Heart left ventricle (tissue), 16 donors: Measurements from ENCODE around the gene CST4. TPM values are rescaled to one million over a fixed set of nuclear protein-coding genes. Genes with fewer than 3 reads are reported as not detected.
"Not testable (repeated sequence)": the region's sequence is repeated elsewhere in the genome, so short reads cannot be mapped to it uniquely, and the experiment has no call there.

Experiments
- ATAC-seq, 4 donors: fragments of 200-7000 bp; cut with Tn5 transposase; one replicate each; pipeline ENCODE4 v1.9.1; 2020 to 2022; ENCODE audit warnings: moderate library complexity in 4 of 4, mild to moderate bottlenecking in 3 of 4, moderate number of reproducible peaks in 1 of 4
- DNase-seq, 5 donors: peaks; one replicate each; pipeline ENCODE4 v3.0.0-alpha.2; 2020
- H3K27ac ChIP-seq, 12 donors: fragments of 200-600 bp; sonication (generic) in 4 of 12; one replicate each; pipeline versions ENCODE4 v1.5.0 to v1.8.0; 2016 to 2022; ENCODE audit warnings: mild to moderate bottlenecking in 2 of 12
- H3K27me3 ChIP-seq, 9 donors: fragments of 200-600 bp; sonication (generic) in 2 of 9; one replicate each; pipeline versions ENCODE4 v1.5.1 to v1.8.0; 2016 to 2022; ENCODE audit warnings: mild to moderate bottlenecking in 3 of 9
- H3K36me3 ChIP-seq, 9 donors: fragments of 200-600 bp; sonication (generic) in 2 of 9; one replicate each; pipeline versions ENCODE4 v1.5.0 to v1.8.0; 2018 to 2022; ENCODE audit warnings: mild to moderate bottlenecking in 2 of 9
- H3K4me1 ChIP-seq, 12 donors: fragments of 200-600 bp; sonication (generic) in 4 of 12; one replicate each; pipeline versions ENCODE4 v1.5.0 to v1.8.0; 2016 to 2022; ENCODE audit warnings: mild to moderate bottlenecking in 3 of 12
- H3K4me3 ChIP-seq, 12 donors: fragments of 200-600 bp; sonication (generic) in 4 of 12; one replicate each; pipeline versions ENCODE4 v1.5.0 to v1.8.0; 2017 to 2022; ENCODE audit warnings: mild to moderate bottlenecking in 9 of 12, moderate library complexity in 4 of 12
- H3K9me3 ChIP-seq, 12 donors: fragments of 200-600 bp; sonication (generic) in 4 of 12; one replicate each; pipeline versions ENCODE4 v1.5.0 to v1.8.0; 2016 to 2022; ENCODE audit warnings: mild to moderate bottlenecking in 1 of 12
- POLR2A ChIP-seq, 2 donors: fragments of 450-650 bp; IDR thresholded peaks; one replicate each; pipeline ENCODE4 v1.6.1; 2017; ENCODE audit warnings: antibody characterized with exemption in 2 of 2, mild to moderate bottlenecking in 2 of 2, moderate library complexity in 2 of 2
- WGBS, 4 donors: extraction: QIAGEN DNeasy Blood & Tissue Kit in 2 of 4; methylation state at CpG; one replicate each; pipeline versions ENCODE4 v1.1.5 to v1.1.7; 2013 to 2018; 5-methylcytosine and 5-hydroxymethylcytosine counted together
- intact Hi-C, 10 donors: fragments of 100-400 bp; cut with DNase I; formaldehyde crosslinking; loops; one replicate each; pipeline versions ENCODE4 v1.11.1 to v1.14.2; 2022
- polyA plus RNA-seq, 2 donors: library from polyadenylated mRNA; stranded (reverse); fragments of 200-250 nt; gene quantifications; one replicate each; pipeline ENCODE4 v1.2.3, GENCODE V29; 2013
- total RNA-seq, 9 donors: library from RNA; depleted of rRNA in 2 of 9; stranded (reverse); fragments of >200 nt in 2 of 9; fragmentation: NEBNext Ultra II Directional in 3 of 9; extraction: Animal tissue kit (Norgen Biotek cat#: 25700) in 3 of 9; gene quantifications; one replicate each; pipeline versions ENCODE4 v1.1.0 to v1.2.4, GENCODE V29; 2016 to 2023
- TF ChIP-seq, protein P1 (sequence below), 12 donors: fragments of 200-600 bp; sonication (generic) in 4 of 12; IDR thresholded peaks; one replicate each; pipeline versions ENCODE4 v1.5.0 to v1.8.0; 2018 to 2022; ENCODE audit warnings: antibody characterized with exemption in 12 of 12, mild to moderate bottlenecking in 5 of 12
- donor health status: ischemic (EF 13 %, LVEDD 7.1; RV severe dilation, severe dysfunction).
- donor health status: healthy with polysubstance abuse.
- donor health status: DM: no; HTN: yes; CAD: no.
- donor health status: DM: no; HTN: no; CAD: no.
- donor health status: ischemic (EF 25% LVEDD 6.9; RV normal size, moderate dysfunction).
- donor health status: ischemic (EF 25% LVEDD 5.7; RV mildly dilated, moderate dysfunction).
- donor health status: healthy.
- donor health status: DM: yes; HTN: yes; CAD: no.
- donor health status: ischemic (EF 35%, LVEDD 5.7; RV mildly dilated, moderate dysfunction).
- donor health status: nonischemic (EF 11% LVEDD 7.7; RV severe dilation, severe dysfunction).
- donor health status: DM: yes; HTN: yes; CAD: no.
- donor health status: PGD.
- donor health status: ischemic (EF 29% LVEDD 5.4; RV normal size, mild dysfunction).
- donor health status: nonischemic (EF 23%, LVEDD 6.1; RV moderate dilation, normal function).

The CST4 gene
- total and polyA plus RNA-seq, 11 donors, result not detected

DNA sequence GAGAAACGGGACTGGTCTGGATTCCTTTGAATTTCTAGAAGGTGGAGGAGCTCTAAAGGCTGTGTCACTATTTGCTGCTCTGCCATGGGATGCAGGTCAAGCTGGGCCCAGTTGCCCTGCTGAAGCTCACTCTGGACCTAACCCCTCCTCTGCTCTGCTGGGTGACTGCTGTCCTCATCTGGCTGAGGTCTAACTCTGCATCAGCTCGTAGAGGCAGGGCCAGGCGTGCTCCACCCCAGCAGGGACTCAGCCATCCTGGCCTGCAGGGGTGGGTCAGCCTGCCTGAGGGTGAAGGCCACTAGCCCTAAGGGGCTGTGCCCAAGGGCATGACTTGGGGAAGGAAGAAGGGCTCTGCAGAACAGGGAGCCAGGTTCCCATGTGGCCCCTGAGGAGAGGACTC, 852 bp downstream of the CST4 start:
- TF ChIP-seq, protein P1, sequence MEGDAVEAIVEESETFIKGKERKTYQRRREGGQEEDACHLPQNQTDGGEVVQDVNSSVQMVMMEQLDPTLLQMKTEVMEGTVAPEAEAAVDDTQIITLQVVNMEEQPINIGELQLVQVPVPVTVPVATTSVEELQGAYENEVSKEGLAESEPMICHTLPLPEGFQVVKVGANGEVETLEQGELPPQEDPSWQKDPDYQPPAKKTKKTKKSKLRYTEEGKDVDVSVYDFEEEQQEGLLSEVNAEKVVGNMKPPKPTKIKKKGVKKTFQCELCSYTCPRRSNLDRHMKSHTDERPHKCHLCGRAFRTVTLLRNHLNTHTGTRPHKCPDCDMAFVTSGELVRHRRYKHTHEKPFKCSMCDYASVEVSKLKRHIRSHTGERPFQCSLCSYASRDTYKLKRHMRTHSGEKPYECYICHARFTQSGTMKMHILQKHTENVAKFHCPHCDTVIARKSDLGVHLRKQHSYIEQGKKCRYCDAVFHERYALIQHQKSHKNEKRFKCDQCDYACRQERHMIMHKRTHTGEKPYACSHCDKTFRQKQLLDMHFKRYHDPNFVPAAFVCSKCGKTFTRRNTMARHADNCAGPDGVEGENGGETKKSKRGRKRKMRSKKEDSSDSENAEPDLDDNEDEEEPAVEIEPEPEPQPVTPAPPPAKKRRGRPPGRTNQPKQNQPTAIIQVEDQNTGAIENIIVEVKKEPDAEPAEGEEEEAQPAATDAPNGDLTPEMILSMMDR (IDR thresholded peaks at IDR 0.05), result no peak
- TF ChIP-seq POLR2A (IDR thresholded peaks at IDR 0.05), result no peak
- no peaks in the 10 kb centered on the region for H3K9me3 ChIP-seq
- H3K27me3 ChIP-seq, result no peaks in the 10 kb centered on the region
- no peak for ATAC-seq
- H3K36me3 ChIP-seq, result no peaks in the 10 kb centered on the region
- H3K4me1 ChIP-seq, result peaks cover 0 to 8% (median 5%) of the 10 kb centered on the region in 12 donors
- no peak overlapping the region for H3K27ac ChIP-seq
- H3K4me3 ChIP-seq, result no peak overlapping the region
- intact Hi-C loops, result no loop called here
- WGBS, 4 donors, result 36 to 86% (median 71%) methylated on average over 1 to 3 of the region's 3 CpGs
- no peak for DNase-seq

DNA sequence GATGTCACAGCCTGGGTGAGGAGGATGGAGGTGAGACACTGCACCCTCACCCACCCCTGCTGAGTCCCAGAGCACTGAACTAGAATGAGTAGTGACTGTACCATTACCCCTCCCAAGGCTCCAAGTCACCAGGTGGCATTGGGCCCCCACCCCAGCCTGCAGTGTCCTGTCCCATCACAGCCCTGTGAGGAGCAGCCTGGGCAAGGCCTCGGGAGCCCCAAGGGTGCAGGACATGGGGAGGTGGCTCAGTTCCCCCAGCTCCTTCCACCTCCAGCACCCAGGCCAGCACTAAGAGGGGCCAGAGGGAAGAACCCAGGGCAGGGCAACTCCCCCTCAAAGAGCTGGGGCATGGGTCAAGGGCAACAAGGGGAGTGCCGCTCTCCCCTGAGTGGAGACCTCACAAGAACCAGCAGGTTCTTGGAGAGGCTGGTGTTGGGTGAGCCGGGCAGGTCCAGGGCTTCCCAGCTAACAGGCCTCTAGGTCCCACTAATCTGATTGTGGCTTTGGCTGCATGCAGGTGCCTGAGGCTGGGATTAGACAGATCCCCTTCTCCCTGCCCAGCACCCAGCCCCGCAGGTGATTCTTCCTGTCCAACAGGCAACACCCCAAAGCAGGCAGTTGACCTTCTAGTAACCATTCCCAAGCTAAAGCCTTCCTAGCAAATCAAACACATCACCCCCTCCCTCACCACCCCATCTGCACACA, 2.6 kb downstream of the CST4 start:
- DNase-seq, result no peak
- peak in 1 of 4 donors; percentile 33 for ATAC-seq
- no peak for TF ChIP-seq POLR2A (IDR thresholded peaks at IDR 0.05)
- TF ChIP-seq, protein P1 (IDR thresholded peaks at IDR 0.05), result no peak
- intact Hi-C loops, result no loop called here
- no peaks in the 10 kb centered on the region for H3K27me3 ChIP-seq
- no peaks in the 10 kb centered on the region for H3K36me3 ChIP-seq
- no peaks in the 10 kb centered on the region for H3K9me3 ChIP-seq
- WGBS, 4 donors, result 84 to 93% (median 91%) methylated on average over 3 to 4 of the region's 4 CpGs
- no peaks in the 10 kb centered on the region for H3K4me1 ChIP-seq
- no peak overlapping the region for H3K27ac ChIP-seq
- H3K4me3 ChIP-seq, result no peak overlapping the region

- H3K27ac ChIP-seq, intact Hi-C loops, H3K27me3 ChIP-seq, H3K9me3 ChIP-seq, H3K4me3 ChIP-seq, ATAC-seq, DNase-seq, H3K4me1 ChIP-seq, H3K36me3 ChIP-seq: not testable (repeated sequence)
- WGBS, 4 donors, result 82 to 84% (median 83%) methylated on average over 3 to 4 of the region's 4 CpGs
These were observed 3.3 kb downstream of the CST4 start for GRCh38 chr20:23685529-23685896.

GRCh38 chr20:23684261-23684660, 4.6 kb downstream of the CST4 start:
- Histone ChIP-seq H3K27ac (no peak overlapping the region), H3K4me3 (no peak overlapping the region)

More at GRCh38 chr20:23684261-23684660, 4.6 kb downstream of the CST4 start:
- Histone ChIP-seq H3K36me3 (no peaks in the 10 kb centered on the region), H3K27me3 (no peaks in the 10 kb centered on the region), H3K9me3 (no peaks in the 10 kb centered on the region), H3K4me1 (peaks cover 0 to 12% (median 0%) of the 10 kb centered on the region in 12 donors)
- intact Hi-C loops, result no loop called here
- WGBS, 4 donors, result 77 to 89% (median 86%) methylated on average over 6 of the region's 6 CpGs
- no peak for ATAC-seq
- TF ChIP-seq, protein P1 (IDR thresholded peaks at IDR 0.05), result no peak
- TF ChIP-seq POLR2A (IDR thresholded peaks at IDR 0.05), result no peak
- DNase-seq, result no peak
